ENCODE data around the gene HEMGN.

DNA sequence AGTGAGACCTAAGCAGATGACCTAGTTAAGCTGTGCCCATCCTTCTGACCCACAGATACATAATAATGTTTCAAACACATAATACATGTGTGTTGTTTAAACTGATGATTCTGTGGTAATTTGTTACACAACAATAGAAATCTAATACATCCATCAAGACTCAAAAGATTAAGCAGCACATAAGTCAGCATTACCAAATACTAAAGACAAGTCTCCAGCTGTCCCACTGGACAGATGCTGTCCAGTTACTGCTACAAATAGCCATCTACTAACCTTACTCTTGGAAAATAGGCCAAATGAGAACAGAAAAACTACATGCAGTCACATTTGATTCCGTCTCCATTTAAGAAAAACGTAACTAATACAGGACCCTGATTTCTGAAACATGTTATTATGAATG, 26.4 kb downstream of the HEMGN start:
- TF ChIP-seq POLR2A (IDR thresholded peaks at IDR 0.05; ENCODE audit: low read depth, low read length) (no peak), POLR2AphosphoS5 (IDR thresholded peaks at IDR 0.05; ENCODE audit: low read depth, low read length) (no peak), TAF1 (IDR thresholded peaks at IDR 0.05; ENCODE audit: borderline replicate concordance, low read depth, low read length) (no peak)
